Measurements from ENCODE around the gene JAGN1.
A peak's percentile ranks its signal among the peaks of the same experiment; 100 is the strongest.
"Not testable (repeated sequence)": the region's sequence is repeated elsewhere in the genome, so short reads cannot be mapped to it uniquely, and the experiment has no call there.

Gene JAGN1

GRCh38 chr3:9917820-9918219, 27.4 kb downstream of the JAGN1 start:
- DNase-seq (ENCODE audit: low read depth in 2 of 2): no peak

- no peak for DNase-seq (ENCODE audit: low read depth in 2 of 2)
Measured at GRCh38 chr3:9918261-9919038, 28.0 kb downstream of the JAGN1 start.

DNA sequence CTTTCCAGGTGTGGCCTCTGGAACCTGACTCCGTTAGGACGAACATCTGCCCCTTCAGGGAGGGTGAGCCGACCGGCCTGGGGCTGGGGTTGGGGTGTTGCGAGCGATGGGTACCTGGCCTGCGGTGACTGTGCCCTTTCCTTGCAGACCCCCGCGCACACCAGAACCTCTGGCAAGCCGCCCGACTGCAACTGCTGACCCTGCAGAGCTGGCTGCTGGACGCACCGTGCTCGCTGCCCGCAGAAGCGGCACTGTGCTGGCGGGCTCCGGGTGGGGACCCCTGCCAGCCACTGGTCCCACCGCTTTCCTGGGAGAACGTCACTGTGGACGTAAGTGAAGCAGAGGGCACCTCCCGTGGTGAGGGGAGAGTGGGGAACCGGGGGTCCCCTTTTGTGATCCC, 37.7 kb downstream of the JAGN1 start:
- DNase-seq (ENCODE audit: low read depth in 2 of 2): no peak

- no peak for DNase-seq (ENCODE audit: low read depth in 2 of 2)
Measured at GRCh38 chr3:9930804-9931418, 40.5 kb downstream of the JAGN1 start.

GRCh38 chr3:9932535-9932842, 42.1 kb downstream of the JAGN1 start:
- no peak for DNase-seq (ENCODE audit: low read depth in 2 of 2)

DNA sequence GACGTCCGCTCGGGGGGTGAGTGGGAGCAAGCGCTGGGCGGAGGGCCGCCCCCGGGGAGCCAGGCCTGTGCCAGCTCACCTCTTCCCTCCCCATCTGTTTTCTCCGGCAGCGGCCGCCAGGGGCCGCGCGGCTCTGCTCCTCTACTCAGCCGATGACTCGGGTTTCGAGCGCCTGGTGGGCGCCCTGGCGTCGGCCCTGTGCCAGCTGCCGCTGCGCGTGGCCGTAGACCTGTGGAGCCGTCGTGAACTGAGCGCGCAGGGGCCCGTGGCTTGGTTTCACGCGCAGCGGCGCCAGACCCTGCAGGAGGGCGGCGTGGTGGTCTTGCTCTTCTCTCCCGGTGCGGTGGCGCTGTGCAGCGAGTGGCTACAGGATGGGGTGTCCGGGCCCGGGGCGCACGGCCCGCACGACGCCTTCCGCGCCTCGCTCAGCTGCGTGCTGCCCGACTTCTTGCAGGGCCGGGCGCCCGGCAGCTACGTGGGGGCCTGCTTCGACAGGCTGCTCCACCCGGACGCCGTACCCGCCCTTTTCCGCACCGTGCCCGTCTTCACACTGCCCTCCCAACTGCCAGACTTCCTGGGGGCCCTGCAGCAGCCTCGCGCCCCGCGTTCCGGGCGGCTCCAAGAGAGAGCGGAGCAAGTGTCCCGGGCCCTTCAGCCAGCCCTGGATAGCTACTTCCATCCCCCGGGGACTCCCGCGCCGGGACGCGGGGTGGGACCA, 42.6 kb downstream of the JAGN1 start:
- DNase-seq (ENCODE audit: low read depth in 2 of 2): no peak

DNA sequence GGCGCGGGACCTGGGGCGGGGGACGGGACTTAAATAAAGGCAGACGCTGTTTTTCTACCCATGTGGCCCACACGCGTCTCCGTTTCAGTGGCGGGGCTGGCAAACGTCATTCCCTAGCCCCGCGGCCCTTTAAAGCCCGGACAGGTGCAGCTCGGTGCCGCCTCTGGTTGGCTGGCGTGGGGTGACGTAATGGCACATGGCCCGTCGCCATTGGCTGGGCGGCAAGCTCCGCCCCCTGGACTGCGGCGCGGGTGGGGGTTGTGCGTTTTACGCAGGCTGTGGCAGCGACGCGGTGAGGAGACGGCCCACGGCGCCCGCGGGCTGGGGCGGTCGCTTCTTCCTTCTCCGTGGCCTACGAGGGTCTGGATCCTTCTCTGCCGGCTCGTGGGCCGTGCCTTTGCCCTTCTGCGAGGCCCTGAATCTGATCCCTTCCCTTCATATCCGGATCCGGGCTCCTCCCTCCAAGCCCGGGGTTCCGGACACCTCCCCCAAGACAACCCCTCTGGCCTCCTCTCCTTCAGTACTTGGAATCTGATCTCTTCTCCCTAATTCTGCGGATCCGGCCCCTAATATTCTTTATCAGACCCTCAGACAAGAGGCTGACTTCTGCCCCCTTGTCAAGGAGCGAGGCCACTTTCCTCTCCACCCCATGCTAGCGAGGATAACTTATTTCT, 43.3 kb downstream of the JAGN1 start, which contains the start of gene CRELD1:
Gene CRELD1 (plus strand): TSS at position 274 of the 674 bp plus-strand sequence. CDS start 605 bp downstream, outside the sequence.
- peak; percentile 52 to 62 for DNase-seq (ENCODE audit: low read depth in 2 of 2)

DNA sequence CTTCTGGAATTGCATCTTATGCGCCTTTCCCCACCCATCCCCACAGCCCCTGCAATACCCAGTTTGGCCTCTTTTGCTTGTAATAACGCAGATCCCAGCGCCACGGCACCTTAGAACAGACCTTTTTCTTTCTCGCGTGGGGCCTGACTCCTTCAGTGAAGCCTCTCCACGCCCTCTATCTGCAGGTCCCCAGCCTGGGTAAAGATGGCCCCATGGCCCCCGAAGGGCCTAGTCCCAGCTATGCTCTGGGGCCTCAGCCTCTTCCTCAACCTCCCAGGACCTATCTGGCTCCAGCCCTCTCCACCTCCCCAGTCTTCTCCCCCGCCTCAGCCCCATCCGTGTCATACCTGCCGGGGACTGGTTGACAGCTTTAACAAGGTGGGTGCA, 43.8 kb downstream of the JAGN1 start:
- no peak for DNase-seq (ENCODE audit: low read depth in 2 of 2)

GRCh38 chr3:9934993-9935392, 44.6 kb downstream of the JAGN1 start:
- DNase-seq (ENCODE audit: low read depth in 2 of 2): no peak

GRCh38 chr3:9935966-9936510, 45.6 kb downstream of the JAGN1 start:
- no peak for DNase-seq (ENCODE audit: low read depth in 2 of 2)

DNA sequence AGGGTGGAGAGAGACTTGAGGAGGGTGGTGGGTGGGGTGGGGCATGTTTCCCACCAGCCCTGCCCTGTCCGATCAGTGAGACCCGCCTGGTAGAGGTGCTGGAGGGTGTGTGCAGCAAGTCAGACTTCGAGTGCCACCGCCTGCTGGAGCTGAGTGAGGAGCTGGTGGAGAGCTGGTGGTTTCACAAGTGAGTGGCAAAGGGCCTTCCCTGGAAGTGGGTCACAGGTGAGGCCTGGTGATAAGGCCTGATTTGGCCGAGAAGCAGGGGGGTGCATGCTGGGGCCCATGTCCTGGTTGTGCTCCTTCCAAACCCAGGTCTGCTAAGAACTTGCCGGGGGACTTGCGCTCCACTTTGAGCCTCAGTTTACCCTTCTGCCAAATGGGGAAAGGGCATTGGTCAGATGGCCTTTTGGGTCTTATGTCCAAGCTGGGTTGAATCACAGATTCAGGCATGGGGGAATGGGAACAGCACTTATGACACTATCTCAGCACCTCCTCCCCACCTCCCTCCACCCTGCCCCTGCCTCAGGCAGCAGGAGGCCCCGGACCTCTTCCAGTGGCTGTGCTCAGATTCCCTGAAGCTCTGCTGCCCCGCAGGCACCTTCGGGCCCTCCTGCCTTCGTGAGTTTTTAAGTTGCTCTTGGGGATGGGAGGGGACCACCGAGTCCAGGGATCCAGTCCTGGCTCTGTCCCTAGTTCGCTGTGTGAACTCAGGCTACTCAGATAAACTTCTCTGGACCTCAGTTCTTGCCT, 47.3 kb downstream of the JAGN1 start:
- DNase-seq (ENCODE audit: low read depth in 2 of 2): no peak

- DNase-seq (ENCODE audit: low read depth in 2 of 2): no peak
Measured at GRCh38 chr3:9938966-9939365, 48.6 kb downstream of the JAGN1 start.

DNA sequence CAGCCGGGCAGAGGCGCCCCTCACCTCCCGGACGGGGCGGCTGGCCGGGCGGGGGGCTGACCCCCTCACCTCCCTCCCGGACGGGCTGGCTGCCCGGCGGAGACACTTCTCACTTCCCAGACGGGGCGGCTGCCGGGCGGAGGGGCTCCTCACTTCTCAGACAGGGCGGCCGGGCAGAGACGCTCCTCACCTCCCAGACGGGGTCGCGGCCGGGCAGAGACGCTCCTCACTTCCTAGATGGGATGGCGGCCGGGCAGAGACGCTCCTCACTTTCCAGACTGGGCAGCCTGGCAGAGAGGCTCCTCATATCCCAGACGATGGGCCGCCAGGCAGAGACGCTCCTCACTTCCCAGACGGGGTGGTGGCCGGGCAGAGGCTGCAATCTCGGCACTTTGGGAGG, 49.5 kb downstream of the JAGN1 start:
- DNase-seq (ENCODE audit: low read depth in 2 of 2): not testable (repeated sequence)

- no peak for DNase-seq (ENCODE audit: low read depth in 2 of 2)
Measured at GRCh38 chr3:9940746-9941145, 50.3 kb downstream of the JAGN1 start.

GRCh38 chr3:9942164-9942563, 51.8 kb downstream of the JAGN1 start:
- no peak for DNase-seq (ENCODE audit: low read depth in 2 of 2)

DNA sequence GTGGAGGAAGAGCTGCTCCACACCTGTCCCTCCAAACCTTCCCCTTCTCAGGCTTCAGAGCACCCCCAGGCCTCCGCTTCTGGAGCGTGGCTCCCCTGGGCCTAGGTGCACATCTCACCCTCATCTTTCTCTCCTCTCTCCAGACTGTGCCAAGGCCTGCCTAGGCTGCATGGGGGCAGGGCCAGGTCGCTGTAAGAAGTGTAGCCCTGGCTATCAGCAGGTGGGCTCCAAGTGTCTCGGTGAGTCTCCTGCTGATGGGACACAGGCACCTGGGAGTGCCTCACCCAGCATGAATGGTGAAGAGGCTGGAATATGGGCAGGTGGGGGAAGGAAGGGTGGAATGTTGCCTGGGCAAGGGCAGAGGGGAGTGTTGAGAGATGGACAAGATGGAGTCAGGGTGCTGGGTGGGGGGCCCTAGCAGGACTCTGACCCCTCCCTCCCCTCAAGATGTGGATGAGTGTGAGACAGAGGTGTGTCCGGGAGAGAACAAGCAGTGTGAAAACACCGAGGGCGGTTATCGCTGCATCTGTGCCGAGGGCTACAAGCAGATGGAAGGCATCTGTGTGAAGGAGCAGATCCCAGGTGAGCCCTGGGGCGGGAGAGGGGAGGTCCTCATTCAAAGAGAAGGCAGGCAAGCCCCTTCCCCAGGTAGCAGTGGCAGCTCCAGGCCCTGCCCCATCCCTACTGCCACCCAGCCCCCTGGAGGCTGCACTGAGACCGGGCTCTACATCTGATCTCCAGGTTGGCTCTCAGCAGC, 52.7 kb downstream of the JAGN1 start:
- DNase-seq (ENCODE audit: low read depth in 2 of 2): no peak

Data from fibroblast of skin of left biceps (primary cell).